Endothelial cell of umbilical vein (primary cell): Measurements from ENCODE around the gene HECTD4.

Source experiments
- CTCF ChIP-seq, 2 donors: IDR thresholded peaks; 1 replicate in 1 of 2; 2 replicates in 1 of 2; pipeline ENCODE4 v1.5.1; 2011; ENCODE audit warnings: low read length in 2 of 2, mild to moderate bottlenecking in 2 of 2, moderate library complexity in 2 of 2, control low read depth in 1 of 2, inconsistent platforms in 1 of 2, low read depth in 1 of 2; ENCODE audit not compliant: insufficient read depth in 1 of 2; ENCODE audit errors: extremely low read depth in 1 of 2
- EZH2 ChIP-seq: IDR thresholded peaks from 2 replicates; pipeline ENCODE4 v1.6.1; 2012; ENCODE audit warnings: borderline replicate concordance, low read depth, mild to moderate bottlenecking, moderate library complexity, low read length, inconsistent platforms; ENCODE audit not compliant: severe bottlenecking
- FOS ChIP-seq: IDR thresholded peaks from 2 replicates; pipeline ENCODE4 v1.6.1; 2011; ENCODE audit warnings: mild to moderate bottlenecking, low read length, moderate library complexity, borderline replicate concordance; ENCODE audit not compliant: insufficient read depth
- GATA2 ChIP-seq: IDR thresholded peaks from 2 replicates; pipeline ENCODE4 v1.7.0; 2011; ENCODE audit warnings: low read depth, mild to moderate bottlenecking, moderate library complexity, mixed read lengths, low read length; ENCODE audit not compliant: insufficient read length, insufficient read depth
- JUN ChIP-seq: IDR thresholded peaks from 2 replicates; pipeline ENCODE4 v1.6.1; 2011; ENCODE audit warnings: borderline replicate concordance, low read depth; ENCODE audit not compliant: insufficient read length, insufficient read depth
- MYC ChIP-seq: IDR thresholded peaks from one replicate; pipeline ENCODE4 v1.6.1; 2011; ENCODE audit warnings: mild to moderate bottlenecking, low read depth, low read length
- POLR2A ChIP-seq: IDR thresholded peaks from 2 replicates; pipeline ENCODE4 v1.6.1; 2012; ENCODE audit warnings: low read depth, mild to moderate bottlenecking, control low read depth, low read length
- POLR2AphosphoS5 ChIP-seq: IDR thresholded peaks from 2 replicates; pipeline ENCODE4 v1.6.1; 2012; ENCODE audit warnings: low read depth, mild to moderate bottlenecking, control low read depth, low read length, moderate library complexity; ENCODE audit not compliant: insufficient read depth
- TF ChIP-seq, protein P1 (sequence below): IDR thresholded peaks from 2 replicates; pipeline ENCODE4 v1.6.1; 2011; ENCODE audit not compliant: insufficient read depth, insufficient read length

- TF ChIP-seq POLR2AphosphoS5 = no peak
- TF ChIP-seq POLR2A = no peak
- no peak for TF ChIP-seq CTCF (IDR thresholded peaks at IDR 0.05; ENCODE audit: extremely low read depth in 1 of 2, insufficient read depth in 1 of 2, low read depth in 1 of 2, low read length in 2 of 2)
- TF ChIP-seq JUN = no peak
- no peak for TF ChIP-seq EZH2
- no peak for TF ChIP-seq GATA2
- no peak for TF ChIP-seq MYC
- no peak for TF ChIP-seq FOS
- TF ChIP-seq, protein P1, sequence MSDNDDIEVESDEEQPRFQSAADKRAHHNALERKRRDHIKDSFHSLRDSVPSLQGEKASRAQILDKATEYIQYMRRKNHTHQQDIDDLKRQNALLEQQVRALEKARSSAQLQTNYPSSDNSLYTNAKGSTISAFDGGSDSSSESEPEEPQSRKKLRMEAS = no peak
Observed at GRCh38 chr12:112219195-112219594, 163.0 kb downstream of the HECTD4 start.
